Lower leg skin (tissue), 3 donors: ENCODE measurements around the gene PACRG.

ENCODE experiments used
- POLR2A ChIP-seq, 2 donors: fragments of 450-650 bp; IDR thresholded peaks; one replicate each; pipeline ENCODE4 v1.6.1; 2016 to 2017; ENCODE audit warnings: antibody characterized with exemption in 2 of 2, mild to moderate bottlenecking in 1 of 2, moderate library complexity in 1 of 2
- TF ChIP-seq, protein P1 (sequence below), 3 donors: fragments of 450-650 bp; IDR thresholded peaks; one replicate each; pipeline ENCODE4 v1.5.1; 2016; ENCODE audit warnings: antibody characterized with exemption in 3 of 3, mild to moderate bottlenecking in 3 of 3, moderate library complexity in 2 of 3

DNA sequence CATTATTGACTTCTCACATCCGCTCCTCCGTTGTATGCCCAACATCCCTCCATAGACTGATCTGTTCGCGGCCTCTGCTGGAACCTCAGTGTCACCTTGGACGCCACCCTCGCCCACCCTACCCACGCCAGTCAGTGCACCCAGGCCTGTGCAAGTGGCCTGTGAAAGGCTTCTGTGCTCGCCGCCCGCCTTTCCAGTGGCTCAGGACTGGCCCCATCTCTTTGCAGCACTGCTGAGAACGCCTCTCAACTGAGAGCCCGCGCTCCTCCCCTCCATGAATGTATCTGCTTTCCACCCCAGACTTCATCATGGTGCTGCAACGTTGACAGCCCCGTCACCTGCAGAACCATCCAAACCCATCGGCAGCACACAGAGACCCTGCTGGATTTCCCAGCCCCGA lies 459.4 kb downstream of the PACRG start:
- TF ChIP-seq, protein P1, sequence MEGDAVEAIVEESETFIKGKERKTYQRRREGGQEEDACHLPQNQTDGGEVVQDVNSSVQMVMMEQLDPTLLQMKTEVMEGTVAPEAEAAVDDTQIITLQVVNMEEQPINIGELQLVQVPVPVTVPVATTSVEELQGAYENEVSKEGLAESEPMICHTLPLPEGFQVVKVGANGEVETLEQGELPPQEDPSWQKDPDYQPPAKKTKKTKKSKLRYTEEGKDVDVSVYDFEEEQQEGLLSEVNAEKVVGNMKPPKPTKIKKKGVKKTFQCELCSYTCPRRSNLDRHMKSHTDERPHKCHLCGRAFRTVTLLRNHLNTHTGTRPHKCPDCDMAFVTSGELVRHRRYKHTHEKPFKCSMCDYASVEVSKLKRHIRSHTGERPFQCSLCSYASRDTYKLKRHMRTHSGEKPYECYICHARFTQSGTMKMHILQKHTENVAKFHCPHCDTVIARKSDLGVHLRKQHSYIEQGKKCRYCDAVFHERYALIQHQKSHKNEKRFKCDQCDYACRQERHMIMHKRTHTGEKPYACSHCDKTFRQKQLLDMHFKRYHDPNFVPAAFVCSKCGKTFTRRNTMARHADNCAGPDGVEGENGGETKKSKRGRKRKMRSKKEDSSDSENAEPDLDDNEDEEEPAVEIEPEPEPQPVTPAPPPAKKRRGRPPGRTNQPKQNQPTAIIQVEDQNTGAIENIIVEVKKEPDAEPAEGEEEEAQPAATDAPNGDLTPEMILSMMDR (IDR thresholded peaks at IDR 0.05) = no peak
- TF ChIP-seq POLR2A (IDR thresholded peaks at IDR 0.05) = no peak
